GM12872 (cell line): Measurements from ENCODE around the gene OR2A42.
"Not testable (repeated sequence)": the region's sequence is repeated elsewhere in the genome, so short reads cannot be mapped to it uniquely, and the experiment has no call there.

Source experiments
- CTCF ChIP-seq: IDR thresholded peaks from 3 replicates; pipeline ENCODE4 v1.5.1; 2011; ENCODE audit warnings: low read depth, mild to moderate bottlenecking, low read length, moderate library complexity; ENCODE audit not compliant: insufficient read depth

Gene OR2A42, protein sequence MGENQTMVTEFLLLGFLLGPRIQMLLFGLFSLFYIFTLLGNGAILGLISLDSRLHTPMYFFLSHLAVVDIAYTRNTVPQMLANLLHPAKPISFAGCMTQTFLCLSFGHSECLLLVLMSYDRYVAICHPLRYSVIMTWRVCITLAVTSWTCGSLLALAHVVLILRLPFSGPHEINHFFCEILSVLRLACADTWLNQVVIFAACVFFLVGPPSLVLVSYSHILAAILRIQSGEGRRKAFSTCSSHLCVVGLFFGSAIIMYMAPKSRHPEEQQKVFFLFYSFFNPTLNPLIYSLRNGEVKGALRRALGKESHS

GRCh38 chr7:144239365-144239764, at the start of gene OR2A42:
Gene OR2A42 (minus strand): TSS chr7:144239605. CDS start chr7:144232843, 6,762 bp downstream.
- TF ChIP-seq CTCF: not testable (repeated sequence)

DNA sequence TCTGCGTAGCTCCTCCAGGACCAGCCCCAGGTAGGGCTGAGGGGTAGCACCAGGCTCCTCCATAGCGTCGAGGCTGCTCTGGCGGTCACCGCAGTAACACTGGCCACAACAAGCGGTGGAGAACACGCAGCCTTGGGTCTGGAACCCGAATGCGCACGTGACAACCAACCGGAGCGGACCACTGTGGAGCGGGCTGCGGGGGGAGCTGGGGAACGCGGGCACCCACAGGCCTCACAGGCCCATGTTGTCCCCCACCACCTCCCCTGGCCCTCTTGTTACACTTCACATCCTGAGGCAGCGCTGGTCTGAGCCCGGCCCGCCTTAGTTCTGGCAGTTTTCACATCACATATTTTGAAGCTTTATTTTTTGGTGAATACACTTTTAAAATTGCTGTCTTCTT, 29.8 kb upstream of the OR2A42 start, which contains the start of gene CTAGE8:
TSS of gene CTAGE8 (minus strand) at position 101 of the 400 bp plus-strand sequence. CDS start at position 63, 38 bp downstream.
- TF ChIP-seq CTCF: not testable (repeated sequence)

- TF ChIP-seq CTCF: not testable (repeated sequence)
These were observed 25.3 kb upstream of the OR2A42 start, which contains the start of gene OR2A7 for GRCh38 chr7:144264692-144265091. Gene OR2A7 (minus strand): TSS chr7:144264792. CDS start chr7:144259628, 5,164 bp downstream.

GRCh38 chr7:144256112-144256511, 16.7 kb upstream of the OR2A42 start:
- TF ChIP-seq CTCF: no peak

DNA sequence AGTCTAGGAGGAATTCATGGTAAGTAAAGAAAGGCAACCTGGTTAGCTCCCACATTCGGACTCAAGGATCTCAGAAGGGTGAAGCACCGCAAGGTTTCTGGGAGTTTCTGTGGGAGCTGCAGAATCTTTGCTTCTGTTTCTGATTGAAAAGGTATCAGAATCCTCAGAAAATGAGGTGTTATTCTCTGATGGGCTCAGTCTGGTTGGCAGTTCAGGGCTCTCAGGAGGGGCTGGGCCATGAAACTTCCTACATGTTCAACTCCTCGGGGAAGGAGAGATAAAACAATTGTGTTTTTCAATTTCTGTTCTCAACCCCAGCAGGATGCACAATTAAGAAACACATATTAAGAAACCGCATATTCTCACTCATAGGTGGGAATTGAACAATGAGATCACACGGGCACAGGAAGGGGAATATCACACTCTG, 16.1 kb upstream of the OR2A42 start:
- TF ChIP-seq CTCF: no peak

GRCh38 chr7:144195212-144195872, 44.1 kb downstream of the OR2A42 start, which contains the start of gene ARHGEF35:
Gene ARHGEF35 (minus strand): TSS chr7:144195833. CDS start chr7:144188383, 7,450 bp downstream.
- not testable (repeated sequence) for TF ChIP-seq CTCF

- not testable (repeated sequence) for TF ChIP-seq CTCF
These were observed 56.2 kb downstream of the OR2A42 start, which contains the start of gene CTAGE4 for GRCh38 chr7:144183166-144183565. Gene CTAGE4 (plus strand): TSS chr7:144183466. CDS start chr7:144183504, 38 bp downstream.
